OCI-LY7 (cell line): Measurements from ENCODE around the gene ZDHHC11B. TPM values are rescaled to one million over a fixed set of nuclear protein-coding genes. Genes with fewer than 3 reads are reported as not detected.
"Not testable (repeated sequence)": the region's sequence is repeated elsewhere in the genome, so short reads cannot be mapped to it uniquely, and the experiment has no call there.

Experiments used
- BruUV-seq: library from RNA; stranded (reverse); fragments of 400-500 nt; replicated peaks from 2 replicates; lab custom pipeline; 2021; lab: Mats Ljungman, UMichigan
- CTCF ChIA-PET: fragments of 300-600 bp; sonication (Branson Sonifier 250); formaldehyde crosslinking; loops from one replicate; lab custom pipeline; 2022; ENCODE audit warnings: antibody characterized with exemption; ENCODE audit not compliant: unreplicated experiment; lab: Charles Lee
- POLR2A ChIA-PET: fragments of 300-600 bp; sonication (Branson Sonifier 250); formaldehyde crosslinking; loops from one replicate; lab custom pipeline; 2022; ENCODE audit warnings: antibody characterized with exemption; lab: Charles Lee
- DNase-seq: peaks from one replicate; pipeline ENCODE4 v3.0.0-alpha.2; 2015; ENCODE audit warnings: low spot score
- H2AFZ ChIP-seq: fragments of 200-600 bp; sonication (generic), shearing (Covaris generic); 2 replicates; pipeline ENCODE4 v1.6.1; 2014; ENCODE audit warnings: mild to moderate bottlenecking, antibody characterized with exemption, low read length, moderate library complexity
- H3K27ac ChIP-seq: fragments of 200-600 bp; sonication (generic); 2 replicates; pipeline ENCODE4 v1.5.1; 2014; ENCODE audit warnings: mixed run types, low read depth, mild to moderate bottlenecking, moderate library complexity, low read length, inconsistent platforms; ENCODE audit not compliant: poor library complexity, severe bottlenecking
- H3K36me3 ChIP-seq: fragments of 200-600 bp; sonication (generic); 2 replicates; pipeline ENCODE4 v1.6.1; 2014; ENCODE audit warnings: mild to moderate bottlenecking, antibody characterized with exemption, low read length, moderate library complexity, mixed read lengths; ENCODE audit not compliant: insufficient read depth
- H3K4me1 ChIP-seq: fragments of 200-600 bp; sonication (generic); 2 replicates; pipeline ENCODE4 v1.5.1; 2014; ENCODE audit warnings: mild to moderate bottlenecking, low read length; ENCODE audit not compliant: insufficient read depth, poor library complexity, severe bottlenecking
- H3K4me2 ChIP-seq: fragments of 200-600 bp; sonication (generic); 2 replicates; pipeline ENCODE4 v1.6.1; 2014; ENCODE audit warnings: mild to moderate bottlenecking, low read length
- H3K4me3 ChIP-seq: fragments of 200-600 bp; sonication (generic); 2 replicates; pipeline ENCODE4 v1.5.1; 2014; ENCODE audit warnings: mild to moderate bottlenecking, low read depth, low read length; ENCODE audit not compliant: poor library complexity, severe bottlenecking
- H3K79me2 ChIP-seq: fragments of 200-600 bp; sonication (generic); 2 replicates; pipeline ENCODE4 v1.6.1; 2016; ENCODE audit warnings: low read depth, mild to moderate bottlenecking, low read length, moderate library complexity, mixed read lengths; ENCODE audit not compliant: insufficient read depth
- H3K9me2 ChIP-seq: fragments of 200-600 bp; sonication (generic); 2 replicates; pipeline ENCODE4 v1.6.1; 2016; ENCODE audit warnings: mild to moderate bottlenecking, low read length, mixed read lengths; ENCODE audit not compliant: insufficient read depth
- H3K9me3 ChIP-seq: fragments of 200-600 bp; sonication (generic); 2 replicates; pipeline ENCODE4 v1.6.1; 2014; ENCODE audit warnings: mild to moderate bottlenecking, mixed run types, low read length, mixed read lengths
- H4K20me1 ChIP-seq: fragments of 200-600 bp; sonication (generic); 2 replicates; pipeline ENCODE4 v1.6.1; 2014; ENCODE audit warnings: mild to moderate bottlenecking, antibody characterized with exemption, low read length, moderate library complexity, mixed read lengths; ENCODE audit not compliant: insufficient read depth
- EZH2phosphoT487 ChIP-seq: fragments of 200-600 bp; sonication (generic); IDR thresholded peaks from 2 replicates; pipeline ENCODE4 v1.6.1; 2018; ENCODE audit warnings: low read depth, borderline replicate concordance, mild to moderate bottlenecking, mixed run types, antibody characterized with exemption, low read length, moderate library complexity, mixed read lengths
- intact Hi-C: fragments of 100-400 bp; cut with micrococcal nuclease; formaldehyde crosslinking; loops from one replicate; pipeline ENCODE4 v1.10.0; 2022; ENCODE audit not compliant: unreplicated experiment
- total RNA-seq, 2 experiments: library from RNA; depleted of rRNA in 1 of 2; stranded (reverse); fragments of >200 nt in 1 of 2; shearing (Covaris generic) in 1 of 2; gene quantifications; 2 replicates each; pipeline ENCODE4 v1.2.3, GENCODE V29; 2014 to 2022
- TF ChIP-seq, protein P1 (sequence below): fragments of 200-600 bp; sonication (generic); conservative IDR thresholded peaks from 2 replicates; pipeline ENCODE4 v1.5.1; 2014; ENCODE audit warnings: mild to moderate bottlenecking, antibody characterized with exemption, low read length, moderate library complexity, mixed read lengths

The ZDHHC11B gene
- total RNA-seq, 2 experiments from 2014 or later = 0.29 TPM; not detected in 1

DNA sequence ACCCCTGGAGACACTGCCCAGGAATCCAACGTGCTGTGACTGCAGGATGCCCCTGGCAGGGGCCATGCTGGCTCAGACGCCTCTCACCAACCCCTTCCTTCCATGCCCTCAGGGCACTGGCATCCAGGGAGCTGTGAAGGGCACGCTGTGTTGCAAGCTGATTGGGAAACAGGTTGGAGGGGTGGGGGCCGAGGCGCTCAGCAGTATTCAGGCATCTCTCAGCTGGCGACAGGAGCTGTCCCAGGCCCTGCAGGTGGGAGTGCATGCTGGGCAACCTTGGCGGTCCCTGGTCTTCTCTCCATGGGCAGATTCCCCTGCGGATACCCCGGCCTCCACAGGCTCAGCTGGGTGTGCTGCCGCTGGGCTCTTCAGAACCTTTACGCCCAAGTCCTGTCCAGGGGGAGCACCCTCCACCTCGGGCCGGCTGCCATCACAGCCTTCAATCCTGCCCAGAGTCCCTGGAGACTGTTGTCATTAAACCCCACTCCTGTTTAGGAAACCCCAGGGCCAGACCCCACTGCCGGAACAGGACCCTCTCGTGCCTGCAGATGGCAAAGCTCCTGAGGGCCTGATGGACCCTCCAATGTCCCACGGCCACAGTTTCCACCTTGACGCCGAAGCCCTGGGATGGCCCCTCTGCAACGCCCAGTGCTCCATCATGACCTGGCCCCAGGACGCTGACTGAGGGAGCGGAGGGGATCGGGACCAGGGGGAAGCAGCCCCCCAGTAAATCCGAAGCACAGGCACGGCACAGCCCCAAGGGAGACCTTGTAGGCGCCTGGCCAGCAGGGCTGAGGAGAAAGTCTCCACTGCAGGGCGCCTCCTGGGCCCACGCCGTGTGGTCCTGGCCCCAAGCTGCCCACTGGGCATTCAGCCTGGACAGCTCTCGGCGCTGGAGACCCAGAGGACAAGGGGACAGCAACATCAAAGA is 100.7 kb downstream of the ZDHHC11B start:
- H3K27ac ChIP-seq = no peak overlapping the region
- H3K36me3 ChIP-seq = no peaks in the 10 kb centered on the region
- TF ChIP-seq, protein P1, sequence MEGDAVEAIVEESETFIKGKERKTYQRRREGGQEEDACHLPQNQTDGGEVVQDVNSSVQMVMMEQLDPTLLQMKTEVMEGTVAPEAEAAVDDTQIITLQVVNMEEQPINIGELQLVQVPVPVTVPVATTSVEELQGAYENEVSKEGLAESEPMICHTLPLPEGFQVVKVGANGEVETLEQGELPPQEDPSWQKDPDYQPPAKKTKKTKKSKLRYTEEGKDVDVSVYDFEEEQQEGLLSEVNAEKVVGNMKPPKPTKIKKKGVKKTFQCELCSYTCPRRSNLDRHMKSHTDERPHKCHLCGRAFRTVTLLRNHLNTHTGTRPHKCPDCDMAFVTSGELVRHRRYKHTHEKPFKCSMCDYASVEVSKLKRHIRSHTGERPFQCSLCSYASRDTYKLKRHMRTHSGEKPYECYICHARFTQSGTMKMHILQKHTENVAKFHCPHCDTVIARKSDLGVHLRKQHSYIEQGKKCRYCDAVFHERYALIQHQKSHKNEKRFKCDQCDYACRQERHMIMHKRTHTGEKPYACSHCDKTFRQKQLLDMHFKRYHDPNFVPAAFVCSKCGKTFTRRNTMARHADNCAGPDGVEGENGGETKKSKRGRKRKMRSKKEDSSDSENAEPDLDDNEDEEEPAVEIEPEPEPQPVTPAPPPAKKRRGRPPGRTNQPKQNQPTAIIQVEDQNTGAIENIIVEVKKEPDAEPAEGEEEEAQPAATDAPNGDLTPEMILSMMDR = no peak
- no peak for TF ChIP-seq EZH2phosphoT487
- H3K9me3 ChIP-seq = no peaks in the 10 kb centered on the region
- DNase-seq = no peak
- no peaks in the 10 kb centered on the region for H3K9me2 ChIP-seq
- CTCF ChIA-PET = no interaction called here
- intact Hi-C loops = no loop called here
- H3K4me3 ChIP-seq = no peak overlapping the region
- POLR2A ChIA-PET = no interaction called here
- no peaks in the 10 kb centered on the region for H4K20me1 ChIP-seq
- H3K4me1 ChIP-seq = no peaks in the 10 kb centered on the region
- no peak overlapping the region for H2AFZ ChIP-seq
- BruUV-seq = no TSS peak
- no peaks in the 10 kb centered on the region for H3K79me2 ChIP-seq
- no peak overlapping the region for H3K4me2 ChIP-seq

DNA sequence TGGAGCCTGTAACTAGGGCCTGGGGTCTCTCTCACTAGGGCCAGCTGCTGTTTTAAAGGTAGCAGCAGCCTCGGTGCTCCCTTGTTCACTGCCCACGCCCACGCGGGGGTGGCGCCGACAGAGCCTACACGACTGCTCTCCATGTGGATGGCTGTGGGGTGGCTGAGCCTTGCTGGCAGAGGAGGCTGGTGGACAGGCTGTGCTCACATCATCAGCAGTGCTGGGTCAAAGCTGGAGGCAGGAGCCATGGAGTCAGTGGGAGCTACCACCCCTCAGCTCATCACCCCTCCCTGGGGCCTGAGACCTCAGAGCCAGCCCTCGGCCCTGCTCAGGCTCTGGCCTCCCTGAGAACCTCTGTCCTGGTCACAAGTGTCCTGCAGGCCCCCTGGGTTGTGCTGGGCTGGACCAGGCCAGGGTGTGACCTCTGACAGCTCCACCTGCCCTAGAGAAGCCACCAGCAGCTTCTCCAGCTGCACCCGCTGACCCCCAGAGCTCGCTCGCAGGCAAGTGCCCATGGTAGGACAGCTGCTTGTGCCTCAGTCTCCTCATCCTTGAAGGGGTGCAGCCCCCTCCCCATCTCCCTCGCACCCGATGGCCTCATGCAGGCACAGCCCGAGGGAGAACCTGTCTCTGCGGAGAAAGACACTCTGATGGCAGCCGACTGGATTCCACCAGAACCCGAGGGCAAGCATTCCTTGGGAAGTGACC is 101.7 kb downstream of the ZDHHC11B start:
- H4K20me1 ChIP-seq, H3K4me1 ChIP-seq, POLR2A ChIA-PET, H3K36me3 ChIP-seq, H3K9me3 ChIP-seq, BruUV-seq, H3K9me2 ChIP-seq, H2AFZ ChIP-seq, H3K4me3 ChIP-seq, H3K79me2 ChIP-seq, H3K4me2 ChIP-seq, DNase-seq, intact Hi-C loops, CTCF ChIA-PET, H3K27ac ChIP-seq: not testable (repeated sequence)

DNA sequence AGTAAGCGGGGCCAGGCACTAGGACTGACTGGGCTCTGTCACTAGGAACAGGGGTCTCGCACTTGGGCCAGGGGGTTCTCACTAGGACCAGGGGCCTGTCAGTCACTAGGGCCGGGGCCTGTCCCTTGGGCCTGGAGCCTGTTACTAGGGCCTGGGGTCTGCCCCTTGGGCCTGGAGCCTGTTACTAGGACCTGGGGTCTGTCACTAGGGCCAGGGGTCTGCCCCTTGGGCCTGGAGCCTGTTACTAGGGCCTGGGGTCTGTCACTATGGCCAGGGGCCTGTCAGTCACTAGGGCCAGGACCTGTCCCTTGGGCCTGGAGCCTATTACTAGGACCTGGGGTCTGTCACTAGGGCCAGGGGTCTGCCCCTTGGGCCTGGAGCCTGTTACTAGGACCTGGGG is 102.3 kb downstream of the ZDHHC11B start:
- intact Hi-C loops, H3K4me3 ChIP-seq, CTCF ChIA-PET, H3K27ac ChIP-seq, BruUV-seq, H3K4me2 ChIP-seq, DNase-seq, H3K9me3 ChIP-seq, POLR2A ChIA-PET, H3K79me2 ChIP-seq, H3K9me2 ChIP-seq, H4K20me1 ChIP-seq, H2AFZ ChIP-seq, H3K36me3 ChIP-seq, H3K4me1 ChIP-seq: not testable (repeated sequence)

DNA sequence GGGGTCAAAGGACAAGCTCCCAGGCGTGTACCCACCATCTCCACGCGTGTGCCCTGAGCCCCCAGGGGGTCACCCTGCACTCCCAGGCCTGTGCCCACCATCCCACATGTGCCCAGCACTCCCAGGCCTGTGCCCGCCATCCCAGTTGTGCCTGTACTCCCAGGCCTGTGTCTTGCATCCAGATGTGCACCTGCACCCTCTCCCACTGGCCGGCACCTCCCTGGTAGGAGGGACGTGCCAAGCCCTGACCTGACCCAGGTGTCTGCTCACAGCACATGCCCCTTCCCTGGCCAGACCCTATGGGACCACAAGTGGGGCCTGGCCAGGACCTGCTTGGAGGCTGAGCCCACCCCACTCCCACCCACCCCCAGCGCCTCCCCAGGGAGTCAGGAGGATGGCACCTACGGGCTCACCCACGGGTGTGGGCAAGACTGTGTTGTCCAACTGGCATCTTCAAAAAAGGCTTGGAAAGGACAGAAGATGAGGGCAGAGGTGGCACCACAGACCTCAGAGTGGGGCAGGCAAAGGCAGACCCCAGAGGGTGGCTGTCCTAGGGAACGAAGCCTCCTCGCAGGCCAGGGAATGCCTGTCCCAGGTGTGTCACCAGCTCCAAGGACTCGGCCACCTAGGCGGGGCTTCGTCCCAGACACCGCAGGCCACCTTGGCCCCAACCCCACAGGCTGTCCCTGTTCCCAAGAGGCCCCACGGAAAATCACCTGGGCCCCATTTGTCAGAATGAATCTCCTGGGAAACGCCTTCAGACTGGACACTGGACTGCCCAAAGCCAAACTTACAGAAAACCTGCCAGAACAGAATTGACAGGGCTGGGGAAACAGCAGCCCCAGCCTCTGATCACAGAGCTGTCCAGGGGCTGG is 103.0 kb downstream of the ZDHHC11B start:
- intact Hi-C loops, DNase-seq: not testable (repeated sequence)

DNA sequence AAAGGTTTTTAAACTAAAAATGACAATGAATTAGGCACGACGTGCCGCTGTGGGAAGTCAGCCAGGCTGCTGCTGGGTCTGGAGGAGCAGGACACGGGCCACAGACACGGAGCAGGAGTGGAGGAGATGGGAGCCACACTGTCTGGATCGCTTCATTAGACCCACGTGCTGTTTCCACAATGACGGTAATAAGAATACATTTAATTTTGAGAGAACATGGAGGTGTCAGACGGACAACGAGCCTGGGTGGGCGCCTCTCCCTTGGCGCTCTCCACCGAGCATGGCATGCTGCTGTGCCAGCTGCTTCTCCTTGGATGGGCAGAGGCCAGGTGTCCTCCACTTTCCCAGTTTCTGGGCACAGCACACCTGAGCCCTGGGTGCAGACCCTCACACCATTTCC is 103.7 kb downstream of the ZDHHC11B start:
- DNase-seq, H3K4me1 ChIP-seq, BruUV-seq, H3K27ac ChIP-seq, H3K4me2 ChIP-seq, H3K79me2 ChIP-seq, POLR2A ChIA-PET, H4K20me1 ChIP-seq, H3K9me3 ChIP-seq, intact Hi-C loops, H3K4me3 ChIP-seq, H2AFZ ChIP-seq, H3K9me2 ChIP-seq, H3K36me3 ChIP-seq, CTCF ChIA-PET: not testable (repeated sequence)

More for the DNA sequence above, 103.0 kb downstream of the ZDHHC11B start:
- POLR2A ChIA-PET, H3K9me3 ChIP-seq, H3K4me2 ChIP-seq, H3K79me2 ChIP-seq, H3K4me1 ChIP-seq, H2AFZ ChIP-seq, BruUV-seq, H4K20me1 ChIP-seq, H3K4me3 ChIP-seq, H3K9me2 ChIP-seq, H3K27ac ChIP-seq, H3K36me3 ChIP-seq, CTCF ChIA-PET: not testable (repeated sequence)
